ENCODE measurements around the gene TRAF3IP1.
A peak's percentile ranks its signal among the peaks of the same experiment; 100 is the strongest.

The TRAF3IP1 gene

DNA sequence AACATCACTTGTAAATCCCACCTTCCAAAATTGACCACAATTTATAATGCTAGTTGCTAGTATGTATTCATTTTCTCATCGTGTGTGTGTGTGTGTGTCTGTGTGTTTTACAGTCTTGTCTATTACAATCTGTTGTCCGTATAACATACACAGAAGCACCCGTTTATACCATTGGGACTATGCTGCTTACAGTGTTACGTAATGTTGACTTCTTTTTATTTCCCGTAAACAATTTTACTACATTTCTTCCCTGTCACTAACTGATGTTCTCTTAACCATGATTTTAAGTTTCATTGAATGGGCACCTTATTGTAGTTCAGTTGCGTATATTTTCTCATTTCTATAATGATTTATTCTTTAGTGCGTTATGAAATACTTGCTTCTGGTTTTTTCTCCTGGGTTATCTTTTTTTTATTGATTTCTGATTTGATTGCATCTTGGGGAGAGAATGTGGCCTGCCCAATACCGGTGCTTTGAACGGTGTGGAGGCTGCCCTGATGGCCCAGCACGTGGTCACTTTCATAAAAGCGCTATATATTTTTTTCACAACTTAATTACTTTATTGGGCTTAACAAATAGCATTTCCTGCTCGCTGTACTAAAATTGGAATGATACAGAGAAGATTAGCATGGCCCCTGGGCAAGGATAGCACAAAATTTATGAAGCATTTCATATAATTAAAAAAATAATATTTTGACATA is 91.9 kb downstream of the TRAF3IP1 start:
- no peak for DNase-seq

DNA sequence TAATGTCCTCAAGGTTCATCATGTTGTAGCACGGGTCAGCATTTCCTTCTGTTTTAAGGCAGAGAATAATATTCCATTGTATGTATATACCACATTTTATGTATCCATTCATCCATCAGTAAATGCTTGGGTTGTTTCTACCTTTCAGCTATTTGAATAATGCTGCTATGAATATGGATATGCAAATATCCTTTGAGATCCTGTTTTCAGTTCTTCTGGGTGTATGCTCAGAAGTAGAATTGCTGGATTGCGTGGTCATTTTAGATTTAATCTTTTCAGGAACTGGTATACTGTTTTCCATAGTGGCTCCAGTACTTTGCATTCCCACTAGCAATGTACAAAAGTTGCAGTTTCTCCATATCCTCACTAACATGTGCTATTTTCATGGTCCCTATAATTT is 93.0 kb downstream of the TRAF3IP1 start:
- no peak for DNase-seq

DNA sequence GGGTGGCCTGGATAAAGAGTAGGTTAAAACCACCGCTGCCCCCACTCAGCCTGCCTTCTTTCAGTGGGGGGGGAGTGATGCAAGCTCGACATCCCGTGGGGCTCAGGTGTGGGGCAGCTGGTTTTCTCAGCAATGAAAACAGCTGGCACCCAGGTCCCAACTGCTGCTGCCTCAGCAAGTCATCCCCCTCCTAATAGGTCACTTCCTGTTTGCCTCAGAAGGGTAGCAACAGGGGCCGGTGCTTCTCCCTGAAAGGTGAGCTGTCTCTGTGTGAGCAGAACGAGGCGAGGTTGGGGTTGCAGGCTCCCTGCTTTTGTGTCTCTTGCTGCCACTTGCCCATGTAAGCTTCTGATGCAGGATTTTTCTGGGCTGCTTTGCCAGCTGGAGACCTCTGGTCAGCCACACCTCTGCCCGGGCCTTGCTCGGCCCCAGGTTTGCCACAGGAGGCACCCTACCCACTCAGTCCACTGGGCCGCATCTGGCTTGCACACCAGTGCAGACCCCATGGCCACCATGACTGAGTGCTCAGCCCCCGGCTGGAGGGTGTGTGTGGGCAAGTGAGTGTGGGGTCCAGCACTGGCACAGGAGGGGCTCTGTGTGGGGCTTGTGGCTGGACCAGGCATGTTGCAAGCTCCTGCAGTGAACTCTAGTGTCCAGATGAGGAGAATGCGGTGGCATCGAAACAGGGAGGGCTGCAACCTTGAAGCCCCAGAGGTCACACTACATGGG is 94.9 kb downstream of the TRAF3IP1 start:
- DNase-seq, result peak; percentile 33

DNA sequence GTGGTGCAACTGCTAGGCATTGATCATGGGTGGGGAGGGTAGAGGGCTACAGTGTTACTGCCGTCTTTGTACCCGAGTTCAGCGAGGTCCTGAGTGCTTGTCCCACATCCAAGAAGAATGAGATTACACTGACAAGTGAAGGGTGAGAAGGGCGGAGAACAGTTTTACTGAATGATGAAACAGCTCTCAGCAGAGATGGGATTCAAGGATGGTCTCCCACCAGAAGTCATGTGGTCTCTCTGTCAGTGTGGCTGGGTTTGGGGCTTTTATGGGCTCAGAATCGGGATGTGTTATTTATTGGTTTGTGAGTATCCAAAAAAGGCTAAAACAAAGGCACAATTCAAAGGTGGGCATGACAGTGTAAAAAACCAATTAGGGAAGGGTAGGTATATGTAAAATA is 95.6 kb downstream of the TRAF3IP1 start:
- no peak for DNase-seq

DNA sequence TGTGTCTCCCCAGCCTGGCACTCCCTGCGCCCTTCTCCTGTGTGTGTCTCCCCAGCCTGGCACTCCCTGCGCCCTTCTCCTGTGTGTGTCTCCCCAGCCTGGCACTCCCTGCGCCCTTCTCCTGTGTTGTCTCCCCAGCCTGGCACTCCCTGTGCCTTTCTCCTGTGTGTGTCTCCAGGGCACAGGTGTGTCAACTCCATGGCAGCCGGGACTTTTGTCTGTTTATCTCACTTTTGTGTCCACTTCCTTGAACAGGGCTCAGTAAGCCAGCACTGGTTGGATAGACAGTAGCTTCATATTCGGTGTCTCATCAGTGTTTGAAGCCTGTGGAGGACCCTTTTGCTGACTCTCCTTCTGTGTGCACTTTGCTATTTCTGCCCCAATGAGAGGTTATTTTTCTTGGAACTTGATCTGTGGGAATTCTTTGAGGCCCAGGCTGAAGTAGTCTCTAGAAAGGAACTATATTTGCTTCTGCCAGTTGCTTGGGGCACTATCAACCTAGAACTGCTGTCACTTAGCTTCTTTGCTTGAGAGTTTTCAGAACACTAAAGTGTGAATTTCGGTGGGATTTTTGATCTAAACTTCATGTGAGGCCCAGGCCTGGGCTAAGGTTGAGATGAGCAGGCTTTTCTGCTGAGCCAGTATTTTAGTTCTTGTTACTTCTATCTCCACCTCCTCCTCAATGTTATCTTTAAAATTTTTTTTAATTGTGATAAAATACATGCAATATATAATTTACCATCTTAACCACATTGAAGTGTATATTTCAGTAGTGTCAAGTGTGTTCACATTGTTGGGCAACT is 98.1 kb downstream of the TRAF3IP1 start:
- no peak for DNase-seq

DNA sequence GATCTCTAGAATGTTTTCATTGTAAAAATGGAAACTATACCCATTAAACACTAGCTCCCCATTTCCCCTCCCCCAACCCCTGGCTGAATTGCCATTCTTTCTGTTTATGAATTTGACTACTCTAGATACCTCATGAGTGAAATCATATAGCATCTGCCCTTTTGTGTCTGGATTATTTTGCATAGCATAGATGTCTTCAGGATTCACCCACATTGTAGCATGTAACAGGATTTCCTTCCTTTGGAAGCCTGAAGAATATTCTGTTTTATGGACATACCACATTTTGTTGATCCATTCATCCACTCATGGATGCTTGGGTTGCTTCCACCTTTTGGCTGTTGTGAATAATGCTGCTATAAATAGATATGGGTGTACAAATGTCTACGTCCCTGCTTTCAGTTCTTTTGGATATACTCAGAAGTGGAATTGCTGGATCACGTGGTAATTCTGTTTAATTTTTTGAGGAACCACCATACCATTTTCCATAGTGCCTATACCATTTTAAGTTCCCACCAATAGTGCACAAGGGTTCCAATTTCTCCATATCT is 98.8 kb downstream of the TRAF3IP1 start:
- no peak for DNase-seq

DNA sequence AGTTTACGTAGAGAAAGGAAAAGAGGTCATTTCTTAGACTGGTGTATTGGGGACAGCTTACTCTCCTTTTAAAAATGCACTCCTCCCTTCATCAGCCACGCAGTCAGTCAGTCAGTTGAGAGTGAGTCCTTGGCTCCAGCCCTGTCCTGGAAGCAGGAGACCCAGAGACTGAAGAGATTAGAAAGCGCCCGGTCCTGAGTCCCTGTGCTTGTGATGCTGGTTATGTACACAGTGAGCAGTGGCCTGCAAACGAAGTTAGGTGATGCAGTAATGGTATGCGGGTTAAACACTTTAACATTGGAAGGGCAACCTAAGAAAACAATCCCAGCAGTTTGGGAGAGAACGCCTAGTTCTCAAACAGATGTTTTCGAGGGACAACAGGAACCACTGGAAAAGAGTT is 100.1 kb downstream of the TRAF3IP1 start:
- DNase-seq, result no peak

DNA sequence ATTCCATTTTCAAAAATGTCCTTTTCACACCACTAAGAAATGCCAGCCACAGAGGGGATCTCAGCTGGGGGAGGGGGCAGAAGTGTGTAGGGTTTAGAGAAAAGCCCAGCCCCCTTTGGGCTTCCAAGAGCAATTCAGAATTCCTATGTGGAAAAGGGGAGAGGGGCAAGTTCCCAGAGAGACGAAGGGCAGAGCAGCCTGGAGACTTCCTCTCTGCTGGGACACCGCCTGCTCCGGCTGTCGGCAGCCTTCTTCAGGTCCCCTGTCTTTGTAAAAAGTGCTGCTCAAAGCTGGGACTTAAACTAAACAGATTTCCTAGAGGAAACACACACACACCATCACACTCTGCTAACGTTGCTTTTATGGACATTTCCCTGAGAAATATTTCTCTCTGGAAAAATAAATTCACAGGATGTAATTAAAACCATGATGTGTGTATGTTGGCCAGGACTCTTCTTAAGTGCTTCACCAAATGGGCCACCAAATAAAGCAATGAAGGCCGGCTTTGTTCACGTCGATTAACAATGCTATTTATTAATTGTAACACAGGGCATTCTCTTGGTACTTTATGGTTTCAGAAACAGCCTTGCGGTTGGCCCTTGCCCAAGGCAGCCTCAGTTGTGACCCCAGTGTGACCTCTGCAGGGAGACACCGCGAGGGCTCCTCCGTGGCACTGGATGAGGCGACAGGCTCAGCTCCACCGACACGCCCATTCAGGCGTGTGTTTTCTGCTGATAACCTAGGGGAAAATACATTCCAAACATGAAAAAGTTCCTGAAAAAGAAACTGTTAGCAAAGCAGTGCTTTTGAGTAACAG is 100.8 kb downstream of the TRAF3IP1 start:
- DNase-seq, result no peak

DNA sequence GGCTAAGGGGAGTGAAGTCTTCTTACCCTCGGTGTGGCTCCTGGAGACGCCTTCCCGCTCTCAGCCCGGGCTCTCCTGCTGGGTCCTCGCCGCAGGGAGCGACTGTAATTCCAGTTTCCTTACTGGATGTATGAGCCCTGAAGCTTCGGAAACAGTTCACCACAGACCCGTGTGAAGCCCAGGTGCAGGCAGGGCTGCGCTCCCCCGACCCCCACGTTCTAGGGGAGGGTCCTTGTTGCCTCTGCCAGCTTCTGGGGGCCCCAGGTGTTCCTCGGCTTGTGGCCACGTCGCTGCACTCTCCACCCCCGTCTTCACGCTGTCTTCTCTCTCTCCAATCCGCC is 101.3 kb downstream of the TRAF3IP1 start:
- DNase-seq, result no peak

DNA sequence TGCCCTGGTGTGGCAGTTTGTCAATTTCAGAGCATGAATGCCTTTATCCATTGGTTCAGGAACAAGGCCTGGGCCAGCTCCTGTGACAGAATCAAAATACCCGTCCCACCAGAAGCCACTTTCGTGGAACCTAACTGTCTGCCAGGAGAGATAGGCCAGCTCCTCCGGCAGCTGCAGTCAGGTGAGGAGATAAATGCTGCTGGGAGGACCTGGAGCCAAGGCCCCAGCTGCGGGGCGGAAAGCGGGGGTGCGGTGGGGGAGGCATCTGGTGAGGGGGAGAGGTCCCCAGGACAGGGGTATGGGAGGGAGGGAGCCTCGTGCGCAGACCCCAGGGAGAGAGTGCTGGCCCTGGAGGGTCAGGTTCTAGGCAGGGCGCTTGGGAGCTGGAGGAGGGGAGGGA is 102.0 kb downstream of the TRAF3IP1 start:
- no peak for DNase-seq

DNA sequence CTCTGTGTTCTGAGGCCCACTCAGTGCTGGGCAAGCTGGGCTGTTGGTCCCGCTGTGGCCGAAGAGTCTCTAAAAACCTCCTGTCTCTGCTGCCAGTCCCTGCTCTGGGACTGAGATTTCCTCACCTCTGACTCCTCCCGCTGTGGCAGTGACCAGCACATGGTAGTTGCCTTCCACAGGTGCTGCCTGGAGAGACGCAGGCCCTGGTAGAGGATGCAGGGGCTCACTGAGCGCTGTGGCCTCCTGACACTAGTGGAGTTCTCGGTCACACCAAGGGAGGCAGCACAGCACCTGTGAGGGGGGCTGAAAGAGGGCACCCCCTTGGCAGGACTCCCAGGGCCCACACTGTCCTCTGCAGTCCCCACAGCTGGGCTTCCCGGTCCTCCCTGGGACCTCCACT is 102.6 kb downstream of the TRAF3IP1 start:
- no peak for DNase-seq

DNA sequence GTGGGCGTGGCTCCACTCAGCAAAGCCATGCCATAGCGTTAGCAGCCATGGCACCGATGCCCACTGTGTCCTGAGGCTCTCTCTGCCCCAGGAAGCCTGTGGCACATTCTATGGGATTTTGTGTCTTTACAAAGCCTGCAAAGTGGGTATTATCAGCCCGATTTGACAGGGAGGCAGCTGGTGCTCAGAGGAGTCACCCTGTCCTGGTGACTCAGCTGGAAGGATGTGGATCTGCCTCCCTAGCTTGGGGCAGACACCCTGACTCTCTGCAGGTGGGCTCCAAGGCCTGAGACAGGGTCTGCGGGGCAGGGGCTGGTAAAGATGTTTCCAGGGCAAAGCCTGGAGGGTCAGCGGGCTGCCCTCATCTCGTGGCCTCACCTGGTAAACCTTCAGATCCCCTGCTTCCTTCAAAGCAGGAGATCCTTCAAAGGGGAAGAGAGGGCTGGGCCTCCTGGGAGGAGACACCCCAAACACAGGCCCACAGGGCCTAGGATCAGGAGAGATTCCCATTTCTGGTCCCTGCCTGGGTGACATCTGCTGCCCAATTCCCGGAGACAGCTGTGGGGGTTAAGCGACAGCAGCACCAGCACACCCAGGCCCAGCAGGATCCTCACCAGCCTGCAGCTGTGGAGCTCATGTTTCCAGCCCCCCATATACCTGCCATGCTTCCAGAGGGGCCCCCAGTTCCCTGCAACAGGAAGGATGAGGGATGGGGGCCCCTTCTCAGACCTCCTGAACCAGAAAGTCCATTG is 103.4 kb downstream of the TRAF3IP1 start:
- DNase-seq, result no peak

DNA sequence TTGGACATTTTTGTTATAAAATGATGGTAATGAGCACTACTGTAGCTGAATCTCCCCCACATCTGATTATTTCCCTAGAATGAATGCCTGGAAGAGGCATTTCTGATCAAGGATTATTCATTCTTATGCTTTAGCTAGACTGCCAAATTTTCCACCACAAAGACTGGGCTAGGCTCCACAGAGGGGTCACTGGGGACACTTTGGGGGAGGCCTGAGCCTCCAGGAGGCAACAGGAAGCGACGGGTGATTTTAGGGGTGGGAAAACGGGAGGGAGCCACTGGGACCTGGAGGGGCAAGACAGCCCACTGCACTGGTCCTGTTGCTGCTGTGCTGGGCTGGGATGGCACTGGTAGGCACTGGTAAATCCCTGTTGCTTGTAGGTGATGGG is 104.0 kb downstream of the TRAF3IP1 start:
- no peak for DNase-seq

DNA sequence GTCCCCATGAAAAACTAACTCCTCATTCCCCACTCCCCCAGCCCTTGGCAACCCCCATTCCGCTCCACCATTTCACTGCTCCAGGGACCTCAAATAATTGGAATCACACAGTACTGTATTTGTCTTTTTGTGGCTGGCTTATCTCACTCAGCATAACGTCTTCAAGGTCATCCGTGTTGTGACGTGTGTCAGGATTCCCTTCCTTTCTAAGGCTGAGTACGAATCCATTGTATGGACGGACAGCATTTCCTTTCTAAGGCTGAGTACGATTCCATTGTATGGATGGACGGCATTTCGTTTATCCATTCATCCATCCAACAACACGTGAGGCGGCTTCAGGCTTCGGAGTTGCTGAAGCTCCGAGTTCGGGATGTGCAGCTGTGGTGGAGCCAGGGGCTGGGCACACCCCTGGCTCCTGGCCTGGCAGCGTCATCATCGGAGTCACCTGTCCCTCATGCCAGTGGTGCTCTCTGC is 105.2 kb downstream of the TRAF3IP1 start:
- no peak for DNase-seq

DNA sequence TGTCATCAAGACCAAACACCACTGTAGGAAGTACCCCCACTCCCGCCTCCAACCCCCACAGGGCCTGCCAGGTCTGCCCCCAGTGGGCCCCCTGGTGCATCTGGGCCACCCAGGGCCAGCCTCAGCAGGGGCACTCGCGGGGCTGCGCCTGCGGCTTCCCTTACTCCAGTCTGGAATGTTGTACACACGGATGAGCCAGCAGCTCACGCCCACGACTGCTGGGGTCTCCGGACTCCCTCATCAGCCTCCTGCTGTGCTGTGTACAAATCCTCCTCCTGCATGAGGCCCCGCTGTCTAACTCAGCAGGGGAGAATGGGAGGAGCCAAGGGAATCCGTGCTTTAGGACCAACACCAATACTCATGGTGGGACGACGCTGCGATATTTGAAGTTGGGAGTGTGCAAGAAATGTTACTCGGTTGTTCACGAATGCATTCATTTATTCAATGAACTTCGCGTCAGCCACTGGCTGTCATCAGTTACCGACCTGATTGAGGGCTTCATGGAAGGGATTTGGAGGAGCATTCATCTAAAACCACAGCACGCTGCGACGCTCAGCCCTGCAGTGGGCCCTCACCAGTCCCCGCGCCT is 105.8 kb downstream of the TRAF3IP1 start:
- peak; percentile 56 for DNase-seq

DNA sequence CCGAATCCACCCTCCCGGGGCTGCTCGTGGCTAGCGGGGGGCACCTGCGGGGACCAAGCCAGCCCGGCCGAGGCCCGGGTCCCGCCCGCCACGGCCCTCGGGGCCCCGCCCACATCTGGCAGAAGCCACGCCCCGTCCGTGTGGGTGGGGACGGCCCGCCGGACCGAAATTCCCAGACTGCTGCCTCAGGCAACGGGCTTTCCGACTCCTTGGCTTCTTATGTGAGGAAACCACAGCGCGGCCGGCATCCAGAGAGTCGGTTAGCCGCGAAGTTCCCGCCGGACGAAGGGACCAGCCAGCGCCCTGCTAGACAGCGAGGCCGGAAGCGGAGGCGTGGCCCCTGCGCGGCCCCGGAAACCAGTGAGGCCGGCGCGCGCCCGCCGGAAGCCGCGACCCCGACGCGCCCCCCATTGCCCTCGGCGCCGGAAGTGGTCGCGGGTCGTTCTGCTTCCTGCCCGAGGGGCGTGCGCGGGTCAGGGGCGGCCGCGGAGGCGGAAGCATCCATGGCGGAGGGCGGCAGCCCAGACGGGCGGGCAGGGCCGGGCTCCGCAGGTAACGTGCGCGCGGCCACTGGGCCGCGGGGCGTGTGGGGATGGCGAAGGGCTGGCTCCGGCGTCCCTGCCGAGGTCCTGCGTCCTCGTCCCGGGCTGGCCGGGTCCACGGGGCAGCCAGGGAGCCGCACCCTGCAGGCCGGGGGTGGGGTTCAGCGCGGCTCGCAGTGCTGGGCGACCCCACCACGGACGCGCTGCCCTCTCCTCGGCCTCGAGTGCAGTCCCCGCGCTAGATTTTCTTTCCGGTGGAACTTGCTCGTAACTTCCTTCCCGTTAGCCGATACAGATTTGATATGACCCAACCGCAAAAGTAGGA is 106.5 kb downstream of the TRAF3IP1 start, which contains the start of gene ASB1:
ASB1 (plus strand) TSS at position 360 of the 867 bp plus-strand sequence; CDS start at position 504, 144 bp downstream.
- DNase-seq, result peak; percentile 42

DNA sequence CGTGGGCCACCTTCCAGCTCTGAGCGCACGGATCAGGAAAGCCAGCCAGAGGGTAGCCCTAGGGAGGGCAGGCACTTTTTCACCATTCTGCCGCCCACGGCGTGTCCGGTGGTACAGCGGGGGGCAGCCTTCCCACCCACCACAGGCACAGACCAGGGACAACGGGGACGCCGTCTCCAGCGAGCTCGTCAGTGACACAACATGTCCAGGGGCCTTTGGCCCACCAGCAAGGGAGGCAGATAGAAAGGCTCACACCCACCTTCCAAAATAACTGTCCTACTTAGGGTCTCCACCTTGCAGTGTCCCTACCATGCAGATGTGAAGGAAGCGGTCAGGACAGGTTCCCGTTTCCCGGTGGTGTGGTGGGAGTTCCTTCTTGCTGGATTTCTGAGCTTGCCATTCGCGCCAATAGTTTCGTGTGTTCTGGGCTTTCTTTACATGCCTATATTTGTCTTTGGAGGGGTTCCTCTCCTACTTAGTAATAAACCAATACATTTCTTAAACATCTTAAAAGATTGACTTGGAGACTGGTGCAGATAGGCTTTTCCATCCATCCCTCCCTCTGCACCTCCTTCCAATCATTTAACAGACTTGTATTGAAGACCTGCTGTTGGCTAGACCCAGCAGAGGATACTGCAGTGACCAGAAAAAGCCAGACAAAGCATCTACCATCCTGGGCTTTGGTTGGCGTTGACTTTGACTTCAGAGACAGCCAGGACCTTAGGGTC is 107.3 kb downstream of the TRAF3IP1 start:
- no peak for DNase-seq

DNA sequence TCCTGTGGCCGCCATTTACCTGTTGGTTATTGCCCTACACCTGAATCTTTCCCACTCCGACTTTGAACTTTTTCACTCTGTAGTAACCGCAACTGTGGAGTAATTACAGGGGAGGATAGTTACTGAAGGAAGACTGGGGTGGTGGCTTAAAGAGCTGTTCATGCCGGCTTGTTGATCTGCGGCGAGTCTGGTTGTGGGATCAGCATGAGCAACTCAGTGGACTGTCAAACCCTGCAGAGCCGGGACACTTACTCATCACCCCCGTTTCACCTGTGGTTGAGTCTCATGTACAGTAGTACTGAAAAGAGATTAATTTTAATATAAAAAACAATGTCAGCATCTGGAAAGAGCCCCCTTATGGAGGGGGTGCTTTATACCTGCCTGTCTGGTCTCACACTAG is 108.5 kb downstream of the TRAF3IP1 start:
- DNase-seq, result no peak

DNA sequence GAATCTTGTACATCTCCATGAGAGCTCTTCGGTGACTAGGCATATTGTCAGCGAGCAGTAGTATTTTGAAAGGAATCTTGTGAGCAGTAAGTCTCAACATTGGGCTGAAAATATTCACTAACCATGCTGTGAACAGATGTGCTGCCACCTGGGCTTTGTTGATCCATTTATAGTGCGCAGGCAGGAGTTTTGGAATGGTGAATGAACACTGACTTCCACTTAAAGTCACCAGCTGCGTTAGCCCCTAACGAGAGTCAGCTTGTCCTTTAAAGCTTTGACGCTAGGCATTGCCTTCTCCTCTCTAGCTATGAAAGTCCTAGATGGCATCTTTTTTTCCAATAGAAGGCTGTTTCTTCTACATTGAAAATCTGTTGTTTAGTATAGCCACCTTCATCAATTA is 110.5 kb downstream of the TRAF3IP1 start:
- DNase-seq, result no peak

DNA sequence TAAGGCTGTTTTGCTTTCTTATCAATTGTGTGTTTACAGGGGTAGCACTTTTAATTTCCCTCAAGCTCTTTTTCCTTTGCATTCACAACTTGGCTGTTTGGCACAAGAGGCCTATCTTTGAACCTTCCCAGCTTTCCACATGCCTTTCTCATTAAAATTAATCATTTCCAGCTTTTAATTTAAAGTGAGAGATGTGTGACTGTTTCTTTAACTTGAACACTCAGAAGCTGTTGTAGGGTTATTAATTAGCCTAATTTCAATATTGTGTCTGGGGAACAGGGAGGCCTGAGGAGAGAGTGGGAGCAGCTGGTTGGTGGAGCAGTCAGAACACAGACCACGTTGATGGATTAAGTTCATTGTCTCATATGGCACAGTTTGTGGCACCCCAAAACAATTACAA is 111.1 kb downstream of the TRAF3IP1 start:
- no peak for DNase-seq
